A549 (cell line): ENCODE results near the gene MAP7D1.

Source experiments
- CTCF ChIP-seq: fragments of >200 bp; sonication (Bioruptor Twin); formaldehyde crosslinking; IDR thresholded peaks from 3 replicates; pipeline ENCODE4 v1.5.1; 2016
- EP300 ChIP-seq, 2 experiments: fragments of >200 bp; sonication (Bioruptor Twin); formaldehyde crosslinking; IDR thresholded peaks; 2 replicates in 1 of 2; 3 replicates in 1 of 2; pipeline ENCODE4 v1.6.1; 2016 to 2017
- FOSL2 ChIP-seq, 2 experiments: fragments of 450-650 bp in 1 of 2; fragments of >200 bp in 1 of 2; sonication (Bioruptor Twin) in 1 of 2; formaldehyde crosslinking; IDR thresholded peaks; 2 replicates each; pipeline versions ENCODE4 v1.5.0 to v1.6.1; 2016 to 2020; ENCODE audit warnings: mild to moderate bottlenecking in 1 of 2, moderate library complexity in 1 of 2
- HOXA7 ChIP-seq: fragments of 250-450 bp; sonication (Bioruptor Pico); IDR thresholded peaks from 2 replicates; pipeline ENCODE4 v1.5.0; 2020; ENCODE audit warnings: mild to moderate bottlenecking, moderate library complexity
- MAX ChIP-seq: IDR thresholded peaks from 2 replicates; pipeline ENCODE4 v1.6.1; 2012
- NPAS2 ChIP-seq: fragments of 250-450 bp; sonication (Bioruptor Pico); IDR thresholded peaks from 2 replicates; pipeline ENCODE4 v1.8.0; 2022; ENCODE audit warnings: mild to moderate bottlenecking, moderate library complexity, borderline replicate concordance
- NR3C1 ChIP-seq: fragments of >200 bp; sonication (Bioruptor Twin); formaldehyde crosslinking; IDR thresholded peaks from 3 replicates; pipeline ENCODE4 v1.6.1; 2017
- POLR2A ChIP-seq: IDR thresholded peaks from 2 replicates; pipeline ENCODE4 v1.6.1; 2012; ENCODE audit warnings: mild to moderate bottlenecking, low read length
- POLR2AphosphoS2 ChIP-seq: conservative IDR thresholded peaks from 2 replicates; pipeline ENCODE4 v1.6.1; 2012; ENCODE audit warnings: low read length, improper control_type of control experiment, inconsistent platforms
- RAD21 ChIP-seq, 2 experiments: fragments of >200 bp in 1 of 2; sonication (Bioruptor Twin) in 1 of 2; formaldehyde crosslinking in 1 of 2; IDR thresholded peaks in 1 of 2; conservative IDR thresholded peaks in 1 of 2; 2 replicates in 1 of 2; 3 replicates in 1 of 2; pipeline ENCODE4 v1.6.1; 2012 to 2018; ENCODE audit warnings: inconsistent platforms in 1 of 2
- REST ChIP-seq: fragments of 200-600 bp; sonication (generic); IDR thresholded peaks from 2 replicates; pipeline ENCODE4 v1.6.1; 2016; ENCODE audit warnings: antibody characterized with exemption, mild to moderate bottlenecking, moderate library complexity
- ZSCAN20 ChIP-seq: fragments of 250-450 bp; sonication (Bioruptor Pico); IDR thresholded peaks from 2 replicates; pipeline ENCODE4 v1.8.0; 2022; ENCODE audit warnings: mild to moderate bottlenecking, moderate library complexity

- TF ChIP-seq CTCF (no peak), REST (no peak), ZSCAN20 (CRISPR knock-in tag) (no peak), FOSL2 (IDR thresholded peaks at IDR 0.05) (no peak), FOSL2 (CRISPR knock-in tag; IDR thresholded peaks at IDR 0.05) (no peak), NR3C1 (no peak), EP300 (IDR thresholded peaks at IDR 0.05) (no peak), RAD21 (conservative IDR thresholded peaks at IDR 0.05 in 1 of 2, IDR thresholded peaks at IDR 0.05 in 1 of 2) (no peak), NPAS2 (CRISPR knock-in tag) (no peak), MAX (no peak), POLR2AphosphoS2 (no peak), HOXA7 (no peak), POLR2A (no peak)
These were observed 3.8 kb downstream of the MAP7D1 start for GRCh38 chr1:36159614-36160387.
